Right ventricle myocardium inferior (tissue), 1 donor: ENCODE data around the gene PRKCB. TPM values are rescaled to one million over a fixed set of nuclear protein-coding genes. Genes with fewer than 3 reads are reported as not detected.
"Not testable (repeated sequence)": the region's sequence is repeated elsewhere in the genome, so short reads cannot be mapped to it uniquely, and the experiment has no call there.

Experiments
- ATAC-seq: fragments of 200-7000 bp; cut with Tn5 transposase; one replicate; pipeline ENCODE4 v1.9.1; 2020; ENCODE audit warnings: mild to moderate bottlenecking, moderate library complexity
- DNase-seq: peaks from one replicate; pipeline ENCODE4 v3.0.0; 2021; ENCODE audit errors: missing footprints
- intact Hi-C: fragments of 100-400 bp; cut with DNase I; formaldehyde crosslinking; loops from one replicate; pipeline ENCODE4 v1.11.0; 2022
- total RNA-seq: library from RNA; stranded (reverse); fragmentation: NEBNext Ultra II Directional; extraction: Animal tissue kit (Norgen Biotek cat#: 25700); gene quantifications from one replicate; pipeline ENCODE4 v1.2.1, GENCODE V29; 2021
- donor health status: DM: no; HTN: yes; CAD: no; lungs with severe emphysema.

The PRKCB gene
- total RNA-seq, 1 donor from 2014 or later = 2.2 TPM

GRCh38 chr16:24198807-24199533 lies 363.2 kb downstream of the PRKCB start:
- intact Hi-C loops = no loop called here
- DNase-seq = no peak
- no peak for ATAC-seq

- DNase-seq (no peak), ATAC-seq (no peak)
- intact Hi-C loops = no loop called here
Measured at GRCh38 chr16:24203675-24204074, 367.9 kb downstream of the PRKCB start.

- intact Hi-C loops = no loop called here
- DNase-seq (no peak), ATAC-seq (no peak)
Measured at GRCh38 chr16:24204150-24204665, 368.4 kb downstream of the PRKCB start.

GRCh38 chr16:24206926-24207325 lies 371.1 kb downstream of the PRKCB start:
- ATAC-seq (no peak), DNase-seq (no peak)
- intact Hi-C loops = no loop called here

- peak; percentile 46 for ATAC-seq
Measured at GRCh38 chr16:24208710-24209109, 372.9 kb downstream of the PRKCB start.

GRCh38 chr16:24214992-24215391 lies 379.2 kb downstream of the PRKCB start:
- DNase-seq (no peak), ATAC-seq (no peak)
- intact Hi-C loops = no loop called here

More at GRCh38 chr16:24208710-24209109, 372.9 kb downstream of the PRKCB start:
- DNase-seq = no peak
- intact Hi-C loops = no loop called here

GRCh38 chr16:24216961-24217360 lies 381.2 kb downstream of the PRKCB start:
- DNase-seq (no peak), ATAC-seq (no peak)
- intact Hi-C loops = no loop called here

- DNase-seq (no peak), ATAC-seq (no peak)
- intact Hi-C loops = no loop called here
Measured at GRCh38 chr16:24217461-24217860, 381.7 kb downstream of the PRKCB start.

- intact Hi-C loops = no loop called here
- DNase-seq = no peak
- ATAC-seq = no peak
Measured at GRCh38 chr16:24218299-24218698, 382.5 kb downstream of the PRKCB start.

- ATAC-seq (no peak), DNase-seq (no peak)
- intact Hi-C loops = no loop called here
Measured at GRCh38 chr16:24221219-24221618, 385.4 kb downstream of the PRKCB start.

GRCh38 chr16:24228514-24228913 lies 392.7 kb downstream of the PRKCB start:
- intact Hi-C loops = no loop called here
- no peak for ATAC-seq
- no peak for DNase-seq

GRCh38 chr16:24232936-24233335 lies 397.2 kb downstream of the PRKCB start:
- DNase-seq (no peak), ATAC-seq (no peak)
- intact Hi-C loops = no loop called here

GRCh38 chr16:24234737-24235136 lies 399.0 kb downstream of the PRKCB start:
- no peak for DNase-seq
- ATAC-seq = no peak
- intact Hi-C loops = no loop called here

- intact Hi-C loops = no loop called here
- no peak for ATAC-seq
- DNase-seq = no peak
Measured at GRCh38 chr16:24235806-24236205, 400.0 kb downstream of the PRKCB start.

- intact Hi-C loops = not testable (repeated sequence)
Measured at GRCh38 chr16:24238846-24239245, 403.1 kb downstream of the PRKCB start.

GRCh38 chr16:24246911-24247607 lies 411.3 kb downstream of the PRKCB start:
- intact Hi-C loops = no loop called here
- DNase-seq (no peak), ATAC-seq (no peak)

More at GRCh38 chr16:24238846-24239245, 403.1 kb downstream of the PRKCB start:
- not testable (repeated sequence) for ATAC-seq, DNase-seq

GRCh38 chr16:24253192-24253591 lies 417.4 kb downstream of the PRKCB start:
- DNase-seq (no peak), ATAC-seq (no peak)
- intact Hi-C loops = loop anchor here (1.0 to 2.0 kb wide), 3 partner anchors 182 to 252 kb away; no protein-coding TSS in a partner anchor

GRCh38 chr16:24255456-24256371 lies 419.9 kb downstream of the PRKCB start, which contains the start of gene CACNG3:
CACNG3 (plus strand) TSS chr16:24256335; CDS start chr16:24256755, 420 bp downstream.
- DNase-seq (peak; percentile 69), ATAC-seq (no peak)
- intact Hi-C loops = no loop called here

GRCh38 chr16:24257958-24258357 lies 422.2 kb downstream of the PRKCB start:
- no peak for ATAC-seq
- no peak for DNase-seq
- intact Hi-C loops = no loop called here
